HEK293T (cell line): ENCODE results near the gene DHX9.
A peak's percentile ranks its signal among the peaks of the same experiment; 100 is the strongest.

Experiments
- CTCF ChIA-PET: fragments of 350-600 bp; formaldehyde crosslinking; extraction: SDS; loops from one replicate; lab custom pipeline; 2021; ENCODE audit warnings: antibody characterized with exemption, inconsistent platforms; lab: Yijun Ruan, JAX
- POLR2A ChIA-PET: fragments of 350-600 bp; formaldehyde crosslinking; extraction: SDS; loops from one replicate; lab custom pipeline; 2020; ENCODE audit warnings: antibody characterized with exemption, inconsistent platforms; lab: Yijun Ruan, JAX
- DNase-seq: peaks from one replicate; pipeline ENCODE4 v3.0.0; 2012; ENCODE audit warnings: mixed read lengths; ENCODE audit errors: extremely low spot score
- ARNT ChIP-seq: fragments of 450-650 bp; IDR thresholded peaks from 2 replicates; pipeline ENCODE4 v1.6.1; 2017; ENCODE audit warnings: mild to moderate bottlenecking
- BHLHE40 ChIP-seq: fragments of 450-650 bp; IDR thresholded peaks from 2 replicates; pipeline ENCODE4 v1.6.1; 2016; ENCODE audit warnings: mild to moderate bottlenecking, moderate library complexity, borderline replicate concordance
- CTBP1 ChIP-seq: fragments of 450-650 bp; IDR thresholded peaks from 2 replicates; pipeline ENCODE4 v1.6.1; 2016; ENCODE audit warnings: borderline replicate concordance
- ELF4 ChIP-seq: fragments of 450-650 bp; IDR thresholded peaks from 2 replicates; pipeline ENCODE4 v1.6.1; 2017; ENCODE audit warnings: antibody characterized with exemption
- FOXA1 ChIP-seq: fragments of 450-650 bp; IDR thresholded peaks from 2 replicates; pipeline ENCODE4 v1.6.1; 2016; ENCODE audit warnings: mild to moderate bottlenecking
- FOXK2 ChIP-seq: fragments of 450-650 bp; IDR thresholded peaks from 2 replicates; pipeline ENCODE4 v1.6.1; 2016; ENCODE audit warnings: mild to moderate bottlenecking
- FOXM1 ChIP-seq: fragments of 450-650 bp; IDR thresholded peaks from 2 replicates; pipeline ENCODE4 v1.6.1; 2017; ENCODE audit warnings: mild to moderate bottlenecking, borderline replicate concordance
- HDGF ChIP-seq: fragments of 450-650 bp; IDR thresholded peaks from 2 replicates; pipeline ENCODE4 v1.6.1; 2017; ENCODE audit warnings: antibody characterized with exemption, borderline replicate concordance
- L3MBTL2 ChIP-seq: fragments of 450-650 bp; conservative IDR thresholded peaks from 2 replicates; pipeline ENCODE4 v1.6.1; 2016; ENCODE audit warnings: mild to moderate bottlenecking
- LEF1 ChIP-seq: fragments of 450-650 bp; IDR thresholded peaks from 2 replicates; pipeline ENCODE4 v1.6.1; 2017; ENCODE audit warnings: mild to moderate bottlenecking, borderline replicate concordance
- NFRKB ChIP-seq: fragments of 450-650 bp; IDR thresholded peaks from 2 replicates; pipeline ENCODE4 v1.6.1; 2016; ENCODE audit warnings: mild to moderate bottlenecking, moderate library complexity
- PKNOX1 ChIP-seq: fragments of 450-650 bp; IDR thresholded peaks from 2 replicates; pipeline ENCODE4 v1.6.1; 2016
- SP1 ChIP-seq: fragments of 450-650 bp; IDR thresholded peaks from 2 replicates; pipeline ENCODE4 v1.6.1; 2017
- SUZ12 ChIP-seq: fragments of 450-650 bp; IDR thresholded peaks from 2 replicates; pipeline ENCODE4 v1.6.1; 2016; ENCODE audit warnings: mild to moderate bottlenecking
- TARDBP ChIP-seq: fragments of 450-650 bp; IDR thresholded peaks from 2 replicates; pipeline ENCODE4 v1.6.1; 2016
- ZNF384 ChIP-seq: fragments of 450-650 bp; IDR thresholded peaks from 2 replicates; pipeline ENCODE4 v1.6.1; 2016

The DHX9 gene

GRCh38 chr1:182839209-182840066, at the start of gene DHX9:
Gene DHX9, plus strand, starts transcription at chr1:182839347. Its CDS starts 3,220 bp downstream, at chr1:182842567.
- TF ChIP-seq LEF1 (peak; percentile 51; the same call in 1 of the 2 replicates), NFRKB (no peak), HDGF (no peak), FOXK2 (no peak), ELF4 (peak; percentile 55; the same call in 1 of the 2 replicates), ARNT (peak; percentile 60; the same call in 1 of the 2 replicates), L3MBTL2 (peak; percentile 93; the same call in 1 of the 2 replicates), TARDBP (no peak)
- ChIA-PET CTCF (no interaction called here), POLR2A (interaction anchor here (1.2 to 1.8 kb wide), 3 partner anchors 12 to 47 kb away, joined by 3 to 4 read pairs (median 4); no protein-coding TSS in a partner anchor)
- peak; percentile 100 for DNase-seq

GRCh38 chr1:182791281-182792179, 47.6 kb upstream of the DHX9 start:
- DNase-seq, result no peak
- CTCF ChIA-PET, result interaction anchor here (0.6 to 1.0 kb wide), 3 partner anchors 17 to 196 kb away, joined by 3 to 7 read pairs (median 3); no protein-coding TSS in a partner anchor
- POLR2A ChIA-PET, result interaction anchor here (0.9 kb wide), 1 partner anchor 203 kb away, joined by 3 read pairs; the partner anchor contains the start of gene RNASEL
- TF ChIP-seq FOXA1 (no peak), PKNOX1 (no peak), HDGF (no peak), TARDBP (no peak), SUZ12 (no peak), FOXM1 (no peak), LEF1 (no peak), ELF4 (no peak), ZNF384 (no peak), ARNT (no peak), BHLHE40 (no peak), FOXK2 (no peak), CTBP1 (no peak), SP1 (no peak), NFRKB (no peak)

- TF ChIP-seq HDGF, result no peak
- POLR2A ChIA-PET, result no interaction called here
- CTCF ChIA-PET, result no interaction called here
- no peak for DNase-seq
Measured at GRCh38 chr1:182794091-182794490, 45.1 kb upstream of the DHX9 start.

GRCh38 chr1:182794676-182795201, 44.4 kb upstream of the DHX9 start:
- ChIA-PET POLR2A (no interaction called here), CTCF (no interaction called here)
- no peak for DNase-seq
- TF ChIP-seq CTBP1, result no peak
- TF ChIP-seq NFRKB, result no peak
- TF ChIP-seq FOXK2, result no peak
- TF ChIP-seq ELF4, result no peak
- no peak for TF ChIP-seq PKNOX1
- no peak for TF ChIP-seq ARNT
- no peak for TF ChIP-seq TARDBP
- no peak for TF ChIP-seq BHLHE40
- TF ChIP-seq HDGF, result no peak
- no peak for TF ChIP-seq LEF1
- TF ChIP-seq L3MBTL2, result no peak
- TF ChIP-seq FOXA1, result no peak
- no peak for TF ChIP-seq SUZ12
- no peak for TF ChIP-seq FOXM1
- no peak for TF ChIP-seq SP1
- no peak for TF ChIP-seq ZNF384

GRCh38 chr1:182795563-182796228, 43.5 kb upstream of the DHX9 start:
- CTCF ChIA-PET, result interaction anchor here (0.6 kb wide), 1 partner anchor 37 kb away, joined by 3 read pairs; no protein-coding TSS in a partner anchor
- POLR2A ChIA-PET, result no interaction called here
- no peak for DNase-seq
- TF ChIP-seq CTBP1 (no peak), ARNT (no peak), NFRKB (no peak), FOXK2 (no peak), L3MBTL2 (no peak), FOXM1 (no peak), HDGF (no peak), TARDBP (no peak), ZNF384 (no peak), SUZ12 (no peak), ELF4 (no peak), SP1 (no peak), LEF1 (no peak), FOXA1 (no peak), PKNOX1 (no peak), BHLHE40 (no peak)
